AG09309 (cell line): ENCODE measurements around the gene GRIK3.

Experiments
- DNase-seq: peaks from one replicate; pipeline ENCODE4 v3.0.0-alpha.2; 2010; ENCODE audit warnings: low read depth
- H3K4me3 ChIP-seq: 2 replicates; pipeline ENCODE4 v1.5.1; 2011; ENCODE audit warnings: mild to moderate bottlenecking, low read depth, low read length, moderate library complexity; ENCODE audit not compliant: control insufficient read depth
- TF ChIP-seq, protein P1 (sequence below): IDR thresholded peaks from 2 replicates; pipeline ENCODE4 v1.5.1; 2011; ENCODE audit warnings: mild to moderate bottlenecking, low read depth, low read length, inconsistent platforms; ENCODE audit not compliant: insufficient read depth, control insufficient read depth; ENCODE audit errors: missing control alignments

Gene GRIK3

GRCh38 chr1:36752891-36753361 is 281.4 kb downstream of the GRIK3 start:
- TF ChIP-seq, protein P1, sequence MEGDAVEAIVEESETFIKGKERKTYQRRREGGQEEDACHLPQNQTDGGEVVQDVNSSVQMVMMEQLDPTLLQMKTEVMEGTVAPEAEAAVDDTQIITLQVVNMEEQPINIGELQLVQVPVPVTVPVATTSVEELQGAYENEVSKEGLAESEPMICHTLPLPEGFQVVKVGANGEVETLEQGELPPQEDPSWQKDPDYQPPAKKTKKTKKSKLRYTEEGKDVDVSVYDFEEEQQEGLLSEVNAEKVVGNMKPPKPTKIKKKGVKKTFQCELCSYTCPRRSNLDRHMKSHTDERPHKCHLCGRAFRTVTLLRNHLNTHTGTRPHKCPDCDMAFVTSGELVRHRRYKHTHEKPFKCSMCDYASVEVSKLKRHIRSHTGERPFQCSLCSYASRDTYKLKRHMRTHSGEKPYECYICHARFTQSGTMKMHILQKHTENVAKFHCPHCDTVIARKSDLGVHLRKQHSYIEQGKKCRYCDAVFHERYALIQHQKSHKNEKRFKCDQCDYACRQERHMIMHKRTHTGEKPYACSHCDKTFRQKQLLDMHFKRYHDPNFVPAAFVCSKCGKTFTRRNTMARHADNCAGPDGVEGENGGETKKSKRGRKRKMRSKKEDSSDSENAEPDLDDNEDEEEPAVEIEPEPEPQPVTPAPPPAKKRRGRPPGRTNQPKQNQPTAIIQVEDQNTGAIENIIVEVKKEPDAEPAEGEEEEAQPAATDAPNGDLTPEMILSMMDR: no peak
- DNase-seq: no peak
- no peak overlapping the region for H3K4me3 ChIP-seq

DNA sequence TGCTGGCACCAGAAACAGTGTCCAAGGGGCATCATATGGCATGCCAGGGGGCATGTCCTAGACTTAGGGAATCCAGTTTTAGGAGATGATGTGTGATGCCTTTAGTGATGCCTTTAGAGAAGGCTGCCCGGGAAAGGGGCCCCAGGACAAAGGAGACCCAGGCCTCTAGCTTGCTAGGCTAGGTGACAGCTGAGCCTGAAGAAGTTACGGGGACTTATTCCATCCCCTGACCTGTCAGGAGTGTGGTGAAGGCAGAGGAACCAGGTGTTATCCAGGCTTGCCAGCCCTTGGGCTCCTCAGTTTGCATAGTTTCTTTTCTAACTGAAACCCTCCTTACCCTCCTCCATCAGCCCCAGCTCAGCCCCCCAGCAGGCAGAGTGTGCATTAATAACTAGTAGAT is 281.9 kb downstream of the GRIK3 start:
- TF ChIP-seq, protein P1: no peak
- no peak overlapping the region for H3K4me3 ChIP-seq
- no peak for DNase-seq

DNA sequence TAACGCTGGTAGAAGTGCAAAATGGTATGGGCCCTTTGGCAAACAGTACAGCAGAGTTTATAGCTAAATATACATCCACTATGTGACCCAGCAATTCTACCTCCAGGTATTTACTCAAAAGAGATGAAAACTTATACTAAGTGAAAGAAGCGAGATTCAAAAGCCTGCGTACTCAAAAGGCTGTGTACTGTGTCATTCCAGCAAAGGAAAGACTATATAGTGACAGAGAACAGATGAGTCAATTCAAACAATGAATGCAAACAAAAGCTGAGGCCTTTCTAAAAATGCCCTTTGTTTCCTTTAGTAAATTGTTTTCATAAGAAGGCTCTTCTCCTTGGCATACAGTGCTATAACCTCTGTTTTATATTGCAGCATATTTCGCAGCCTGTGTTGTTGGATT is 282.8 kb downstream of the GRIK3 start:
- TF ChIP-seq, protein P1: no peak
- no peak for DNase-seq
- no peak overlapping the region for H3K4me3 ChIP-seq

DNA sequence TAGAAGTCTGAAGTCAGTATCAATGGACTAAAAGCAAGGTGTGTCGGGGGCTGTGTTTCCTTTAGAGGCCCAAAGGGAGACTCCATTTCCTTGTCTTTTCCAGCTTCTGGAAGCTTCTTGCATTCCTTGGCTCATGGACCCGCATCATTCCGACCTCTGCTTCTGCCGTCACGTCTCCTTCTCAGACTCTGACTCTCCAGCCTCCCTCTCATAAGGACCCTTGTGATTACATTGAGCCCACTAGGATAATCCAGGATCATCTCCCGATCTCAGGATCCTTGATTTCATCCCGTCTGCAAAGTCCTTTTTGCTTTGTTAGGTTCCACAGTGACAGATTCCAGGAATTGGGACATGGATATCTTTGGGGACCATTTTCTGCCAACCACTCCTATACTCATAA is 285.8 kb downstream of the GRIK3 start:
- no peak for DNase-seq
- TF ChIP-seq, protein P1: no peak
- H3K4me3 ChIP-seq: no peak overlapping the region
